D721Med (cell line): ENCODE data around the gene KLF11.

Experiments
- DNase-seq: peaks from one replicate; pipeline ENCODE4 v3.0.0; 2011; ENCODE audit warnings: low spot score; ENCODE audit not compliant: insufficient read length
- FAIRE-seq: peaks from 2 replicates; lab custom pipeline; 2011; peaks lifted over from hg19 to GRCh38; lab: Jason Lieb, UNC
- CTCF ChIP-seq: IDR thresholded peaks from 2 replicates; pipeline ENCODE4 v1.5.1; 2012; ENCODE audit warnings: mild to moderate bottlenecking, control low read depth; ENCODE audit not compliant: insufficient read depth; ENCODE audit errors: missing control alignments

Gene KLF11

GRCh38 chr2:10042301-10043161, 819 bp upstream of the KLF11 start:
- TF ChIP-seq CTCF: no peak
- DNase-seq (no peak), FAIRE-seq (no peak)

GRCh38 chr2:10043906-10044601, 704 bp downstream of the KLF11 start:
- peak; percentile 71 for DNase-seq
- FAIRE-seq: no peak
- no peak for TF ChIP-seq CTCF

DNA sequence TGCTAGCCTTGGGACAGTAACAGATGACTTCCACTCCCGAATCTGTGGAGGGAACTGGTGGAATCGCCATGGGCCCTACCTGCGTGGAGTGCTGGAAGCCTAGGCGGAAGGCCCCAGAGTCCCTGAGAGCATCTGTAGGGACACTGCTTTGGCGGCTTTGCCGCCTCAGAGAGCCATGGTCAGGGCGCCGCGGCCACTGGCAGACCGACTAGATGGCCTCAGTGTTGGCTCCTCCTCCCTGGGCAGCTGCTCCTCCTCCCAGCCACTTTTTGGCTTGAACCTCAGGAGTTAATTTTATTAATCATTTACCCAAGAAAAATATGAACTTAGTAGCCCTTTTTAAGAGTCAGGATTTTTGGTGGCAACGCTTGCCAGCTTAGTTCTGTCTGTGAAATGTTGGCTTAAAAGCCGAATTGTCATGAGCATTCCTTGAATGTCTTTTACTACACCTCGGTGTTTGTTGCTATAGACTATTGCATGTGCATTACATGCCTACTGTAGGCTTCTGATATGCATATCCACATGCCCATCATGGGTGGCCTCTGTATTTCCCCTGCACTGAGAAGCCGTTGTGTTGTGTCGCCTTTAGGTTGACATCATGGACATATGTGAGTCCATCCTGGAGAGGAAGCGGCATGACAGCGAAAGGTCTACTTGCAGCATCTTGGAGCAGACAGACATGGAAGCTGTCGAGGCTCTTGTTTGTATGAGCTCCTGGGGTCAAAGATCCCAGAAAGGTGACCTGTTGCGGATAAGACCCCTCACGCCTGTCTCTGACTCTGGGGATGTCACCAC, 2.4 kb downstream of the KLF11 start:
- no peak for DNase-seq
- no peak for TF ChIP-seq CTCF
- no peak for FAIRE-seq

DNA sequence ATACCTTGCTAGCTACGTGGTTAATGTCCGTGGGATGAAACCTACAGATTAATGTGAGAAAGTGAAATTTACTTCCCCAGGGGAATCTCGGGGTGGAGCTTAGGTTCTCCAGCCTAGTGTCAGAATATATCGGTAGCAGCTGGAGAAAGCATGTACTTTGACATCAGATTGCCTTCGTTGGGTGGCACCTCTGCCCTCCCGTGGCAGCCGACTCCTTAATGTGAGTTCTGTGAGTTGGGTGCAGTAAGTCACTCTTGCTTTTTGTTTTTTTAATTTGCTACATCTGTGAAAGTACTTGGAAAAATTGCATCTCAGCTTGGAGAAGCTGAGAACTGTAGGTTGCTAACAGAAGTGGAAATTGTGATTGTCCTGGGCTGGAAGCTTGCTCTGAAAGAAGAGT, 3.6 kb downstream of the KLF11 start:
- no peak for FAIRE-seq
- no peak for TF ChIP-seq CTCF
- DNase-seq: no peak

- no peak for TF ChIP-seq CTCF
These were observed 4.5 kb downstream of the KLF11 start for GRCh38 chr2:10047616-10048500.

DNA sequence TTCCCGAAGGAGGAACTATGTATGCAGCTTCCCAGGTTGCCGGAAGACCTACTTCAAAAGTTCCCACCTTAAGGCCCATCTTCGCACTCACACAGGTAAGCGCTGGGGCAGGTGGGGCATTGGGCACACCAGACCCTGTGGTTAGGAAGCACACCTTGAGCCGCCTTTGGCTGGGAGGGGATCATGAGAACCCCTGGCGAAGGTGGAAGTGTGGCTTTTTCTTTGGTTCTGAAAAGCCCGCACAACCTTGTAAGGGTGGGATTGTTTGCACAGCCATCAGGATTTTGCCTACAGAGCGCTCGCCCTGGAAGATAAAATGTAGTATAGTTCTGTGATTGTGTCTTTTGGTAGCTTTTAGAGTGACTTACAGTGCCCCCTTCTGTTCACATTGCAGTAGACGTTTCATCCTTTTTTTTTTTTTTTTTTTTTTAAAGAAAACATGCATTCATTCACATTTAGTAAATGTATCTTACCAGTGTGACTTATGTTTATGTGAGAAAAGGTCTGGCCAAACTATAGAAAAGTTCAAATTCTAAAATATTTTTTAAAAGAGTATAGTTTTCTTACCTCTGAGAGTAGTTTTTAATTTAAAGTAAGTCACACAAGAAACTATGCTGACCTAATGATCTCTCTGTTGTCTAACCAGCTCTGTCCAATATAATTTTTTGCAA, 5.3 kb downstream of the KLF11 start:
- FAIRE-seq (no peak), DNase-seq (peak; percentile 72)
- peak; percentile 65 for TF ChIP-seq CTCF

More at GRCh38 chr2:10047616-10048500, 4.5 kb downstream of the KLF11 start:
- DNase-seq: no peak
- no peak for FAIRE-seq
